SIG-M5 (cell line): ENCODE results near the gene MIB1.
"Not testable (repeated sequence)": the region's sequence is repeated elsewhere in the genome, so short reads cannot be mapped to it uniquely, and the experiment has no call there.

Experiments used
- DNase-seq: peaks from one replicate; lab custom pipeline; 2025; lab: John Stamatoyannopoulos, UW

MIB1 gene

GRCh38 chr18:21740538-21741311, at the start of gene MIB1:
Gene MIB1, plus strand, starts transcription at chr18:21740792. Its CDS starts 792 bp downstream, at chr18:21741584.
- peak; percentile 66 for DNase-seq

- DNase-seq: no peak
These were observed 47.3 kb upstream of the MIB1 start for GRCh38 chr18:21693322-21693721.

- no peak for DNase-seq
These were observed 40.0 kb upstream of the MIB1 start for GRCh38 chr18:21700528-21701075.

GRCh38 chr18:21701621-21702020, 39.0 kb upstream of the MIB1 start:
- no peak for DNase-seq

- DNase-seq: no peak
These were observed 38.0 kb upstream of the MIB1 start for GRCh38 chr18:21702602-21703001.

- no peak for DNase-seq
These were observed 37.3 kb upstream of the MIB1 start for GRCh38 chr18:21703241-21703820.

- peak; percentile 54 for DNase-seq
These were observed 35.8 kb upstream of the MIB1 start, which contains the start of gene ABHD3 for GRCh38 chr18:21704603-21705364. Gene ABHD3, minus strand, starts transcription at chr18:21704774. Its CDS starts 109 bp downstream, at chr18:21704665.

- DNase-seq: no peak
These were observed 34.2 kb upstream of the MIB1 start for GRCh38 chr18:21706386-21706865.

- not testable (repeated sequence) for DNase-seq
These were observed 33.5 kb upstream of the MIB1 start for GRCh38 chr18:21707130-21707529.

GRCh38 chr18:21714474-21714873, 26.1 kb upstream of the MIB1 start:
- no peak for DNase-seq

- no peak for DNase-seq
These were observed 17.9 kb upstream of the MIB1 start for GRCh38 chr18:21722687-21723086.

- DNase-seq: no peak
These were observed 15.4 kb upstream of the MIB1 start for GRCh38 chr18:21725201-21725600.

- no peak for DNase-seq
These were observed 12.9 kb upstream of the MIB1 start for GRCh38 chr18:21727702-21728101.

GRCh38 chr18:21733011-21733410, 7.6 kb upstream of the MIB1 start:
- no peak for DNase-seq

- DNase-seq: no peak
These were observed 5.1 kb upstream of the MIB1 start for GRCh38 chr18:21735452-21736015.

- not testable (repeated sequence) for DNase-seq
These were observed 3.7 kb upstream of the MIB1 start for GRCh38 chr18:21736926-21737325.

GRCh38 chr18:21739604-21740537, 721 bp upstream of the MIB1 start:
- DNase-seq: no peak

- no peak for DNase-seq
These were observed 645 bp downstream of the MIB1 start for GRCh38 chr18:21741312-21741561.

GRCh38 chr18:21741562-21742314, 1.1 kb downstream of the MIB1 start:
- no peak for DNase-seq

GRCh38 chr18:21742315-21742687, 1.7 kb downstream of the MIB1 start:
- DNase-seq: no peak
